HuH-7 (cell line): ENCODE measurements around the gene TNFRSF13B.

Source experiments
- DNase-seq: peaks from one replicate; pipeline ENCODE4 v3.0.0; 2011; ENCODE audit warnings: low spot score

TNFRSF13B gene

GRCh38 chr17:16937431-16937830, 34.5 kb downstream of the TNFRSF13B start:
- DNase-seq = no peak

GRCh38 chr17:16936536-16937310, 35.2 kb downstream of the TNFRSF13B start:
- DNase-seq = no peak

- no peak for DNase-seq
These were observed 36.1 kb downstream of the TNFRSF13B start for GRCh38 chr17:16935786-16936185.

- DNase-seq = no peak
These were observed 36.7 kb downstream of the TNFRSF13B start for GRCh38 chr17:16935241-16935663.

GRCh38 chr17:16934836-16935235, 37.1 kb downstream of the TNFRSF13B start:
- DNase-seq = no peak

GRCh38 chr17:16934133-16934795, 37.7 kb downstream of the TNFRSF13B start:
- DNase-seq = no peak

GRCh38 chr17:16933317-16934132, 38.4 kb downstream of the TNFRSF13B start:
- DNase-seq = no peak

GRCh38 chr17:16932611-16933010, 39.3 kb downstream of the TNFRSF13B start:
- DNase-seq = no peak

GRCh38 chr17:16932156-16932555, 39.8 kb downstream of the TNFRSF13B start:
- no peak for DNase-seq

- no peak for DNase-seq
These were observed 40.4 kb downstream of the TNFRSF13B start for GRCh38 chr17:16931318-16932060.

- no peak for DNase-seq
These were observed 41.2 kb downstream of the TNFRSF13B start for GRCh38 chr17:16930571-16931317.

GRCh38 chr17:16929757-16930520, 42.0 kb downstream of the TNFRSF13B start:
- no peak for DNase-seq

- DNase-seq = no peak
These were observed 42.8 kb downstream of the TNFRSF13B start for GRCh38 chr17:16929035-16929680.

- no peak for DNase-seq
These were observed 43.4 kb downstream of the TNFRSF13B start for GRCh38 chr17:16928406-16929034.

GRCh38 chr17:16927641-16928321, 44.1 kb downstream of the TNFRSF13B start:
- no peak for DNase-seq

GRCh38 chr17:16926571-16927451, 45.1 kb downstream of the TNFRSF13B start:
- no peak for DNase-seq

GRCh38 chr17:16926061-16926511, 45.8 kb downstream of the TNFRSF13B start:
- DNase-seq = no peak
